Posterior vena cava (tissue), 2 donors: Measurements from ENCODE around the gene LAMTOR1. TPM values are rescaled to one million over a fixed set of nuclear protein-coding genes. Genes with fewer than 3 reads are reported as not detected.

ENCODE experiments used
- DNase-seq: peaks from one replicate; pipeline ENCODE4 v3.0.0-alpha.2; 2020; ENCODE audit warnings: low spot score
- intact Hi-C, 2 donors: fragments of 100-400 bp; cut with DNase I; formaldehyde crosslinking; loops; one replicate each; pipeline versions ENCODE4 v1.14.1 to v1.14.2; 2022 to 2023
- microRNA-seq, 2 donors: library from miRNA; unstranded; fragments of <30 nt; microRNA quantifications; one replicate each; pipeline ENCODE4 v1.2.0, GENCODE V29; 2020 to 2021; ENCODE audit warnings: borderline microRNAs expressed in 2 of 2
- total RNA-seq, 2 donors: library from RNA; stranded (reverse); fragmentation: NEBNext Ultra II Directional; extraction: Animal tissue kit (Norgen Biotek cat#: 25700); gene quantifications; one replicate each; pipeline ENCODE4 v1.2.1, GENCODE V29; 2021
- donor health status: DM: yes; HTN: yes; CAD: no.
- donor health status: DM: yes; HTN: yes; CAD: no.

Gene LAMTOR1
- total RNA-seq, 2 donors from 2014 or later, result 63.3 to 73.7 TPM

DNA sequence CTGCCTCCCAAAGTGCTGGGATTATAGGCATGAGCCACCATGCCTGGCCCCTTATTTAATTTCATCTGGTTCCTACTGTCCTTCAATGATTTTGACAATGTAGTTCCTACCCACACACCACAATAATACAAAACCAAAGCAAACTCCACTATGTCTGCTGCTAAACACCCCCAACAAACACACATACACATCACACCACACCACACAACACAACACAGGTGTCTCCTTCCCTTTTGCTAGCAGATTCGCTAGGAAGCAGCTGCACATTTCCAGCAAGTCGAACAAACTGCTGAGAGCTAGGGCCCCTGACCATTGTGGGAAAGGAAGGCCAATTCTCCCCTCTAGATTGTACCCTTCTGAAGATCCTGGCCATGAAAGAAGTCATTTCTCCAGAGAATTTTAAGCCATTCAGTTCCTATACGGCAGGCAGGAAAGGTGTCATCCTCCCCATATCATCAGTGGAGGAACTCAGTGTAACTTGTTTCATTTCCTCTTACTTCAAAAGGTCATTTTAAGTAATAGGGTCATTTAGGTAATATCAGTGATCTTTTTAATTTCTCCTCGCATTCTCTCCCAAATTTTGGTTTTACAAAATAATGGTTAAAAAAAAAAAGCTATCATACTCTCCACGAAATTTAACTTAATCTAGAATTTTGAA, 41.2 kb downstream of the LAMTOR1 start:
- DNase-seq, result no peak
- intact Hi-C loops, result no loop called here

- intact Hi-C loops, result no loop called here
- DNase-seq, result no peak
Measured at GRCh38 chr11:72058416-72059034, 44.6 kb downstream of the LAMTOR1 start.

GRCh38 chr11:72048766-72049460, 54.2 kb downstream of the LAMTOR1 start:
- intact Hi-C loops, result no loop called here
- DNase-seq, result no peak

Small RNAs within 50 kb of the gene (microRNA-seq; reads per million reads assigned to microRNA genes)
- gene MIR3165, result 0 reads per million in 2 donors

Other genes starting within 250 kb of the LAMTOR1 start
- gene DEFB131B, start 224.8 kb downstream of the LAMTOR1 start, total RNA-seq, result not detected
- gene XNDC1N, start 174.7 kb downstream of the LAMTOR1 start, total RNA-seq, result 1 to 10 TPM; 4.0 to 4.6 TPM
- 10 to 100 TPM; 27.4 to 29.0 TPM for gene RNF121, start 174.3 kb downstream of the LAMTOR1 start, total RNA-seq
- 10 to 100 TPM; 11.3 to 13.0 TPM for gene IL18BP, start 104.4 kb downstream of the LAMTOR1 start, total RNA-seq
- gene NUMA1, start 22.8 kb downstream of the LAMTOR1 start, total RNA-seq, result 100 to 1,000 TPM; 129 to 143 TPM
- 1 to 10 TPM; 6.0 to 6.9 TPM for gene LRRC51, start 22.4 kb downstream of the LAMTOR1 start, total RNA-seq
- gene TOMT, start 2.6 kb upstream of the LAMTOR1 start, total RNA-seq, result not detected
- gene ANAPC15, start 9.4 kb upstream of the LAMTOR1 start, total RNA-seq, result 10 to 100 TPM; 34.6 to 35.8 TPM
- 1 to 10 TPM in 1 of 2 donors, under 1 TPM in 1; 0.74 to 3.6 TPM for gene FOLR3, start 32.4 kb upstream of the LAMTOR1 start, total RNA-seq
- not detected for gene FOLR1, start 88.8 kb upstream of the LAMTOR1 start, total RNA-seq
- 10 to 100 TPM; 16.2 to 66.4 TPM for gene FOLR2, start 113.5 kb upstream of the LAMTOR1 start, total RNA-seq
- gene INPPL1, start 121.5 kb upstream of the LAMTOR1 start, total RNA-seq, result 100 to 1,000 TPM; 108 to 110 TPM
- not detected for gene PHOX2A, start 140.9 kb upstream of the LAMTOR1 start, total RNA-seq